ENCODE results near the gene VAMP2. TPM values are rescaled to one million over a fixed set of nuclear protein-coding genes. Genes with fewer than 3 reads are reported as not detected.

VAMP2 gene
- total and polyA plus RNA-seq, 9 of the 15 experiments (the other 6 are each of a cell fraction or from before 2014, with no cell fraction given) = 2.3 to 31.8 (median 6.0) TPM

- TF ChIP-seq ZNF232 (CRISPR knock-in tag; IDR thresholded peaks at IDR 0.05) (no peak), ZBTB8A (IDR thresholded peaks at IDR 0.05; ENCODE audit: partially characterized antibody) (no peak), LCOR (CRISPR knock-in tag; IDR thresholded peaks at IDR 0.05) (peak; percentile 82; the same call in 1 of the 2 replicates), MITF (IDR thresholded peaks at IDR 0.05) (no peak), NFXL1 (CRISPR knock-in tag; IDR thresholded peaks at IDR 0.05) (no peak), FOXK1 (CRISPR knock-in tag; IDR thresholded peaks at IDR 0.05; ENCODE audit: borderline replicate concordance) (no peak), ZKSCAN1 (IDR thresholded peaks at IDR 0.05; ENCODE audit: low read depth, low read length) (no peak), HINFP (tag; conservative IDR thresholded peaks at IDR 0.05; ENCODE audit: low read depth) (no peak), HES1 (IDR thresholded peaks at IDR 0.05; ENCODE audit: low read depth) (no peak), ZNF23 (CRISPR knock-in tag; IDR thresholded peaks at IDR 0.05) (no peak), ZNF280A (IDR thresholded peaks at IDR 0.05; ENCODE audit: low read depth, partially characterized antibody) (no peak), MAFF (IDR thresholded peaks at IDR 0.05; ENCODE audit: low read length) (no peak), YBX1 (IDR thresholded peaks at IDR 0.05) (no peak), EGR1 (conservative IDR thresholded peaks at IDR 0.05) (peak; percentile 86), SMAD4 (CRISPR knock-in tag; conservative IDR thresholded peaks at IDR 0.05) (0 out of 2 replicates have a peak, but pooled peaks have one; percentile 37), AFF4 (CRISPR knock-in tag; IDR thresholded peaks at IDR 0.05) (peak; percentile 67; the same call in 1 of the 2 replicates), ASH1L (IDR thresholded peaks at IDR 0.05; ENCODE audit: borderline replicate concordance, low read depth, partially characterized antibody) (peak; percentile 61), NCOR1 (IDR thresholded peaks at IDR 0.05) (no peak), CBX5 (IDR thresholded peaks at IDR 0.05; ENCODE audit: borderline replicate concordance, low read depth) (no peak)
These were observed 47.4 kb upstream of the VAMP2 start, which contains the start of gene AURKB (continued) for GRCh38 chr17:8209907-8210760.
